ENCODE data around the gene TCF7L1.

- TF ChIP-seq, protein P1, sequence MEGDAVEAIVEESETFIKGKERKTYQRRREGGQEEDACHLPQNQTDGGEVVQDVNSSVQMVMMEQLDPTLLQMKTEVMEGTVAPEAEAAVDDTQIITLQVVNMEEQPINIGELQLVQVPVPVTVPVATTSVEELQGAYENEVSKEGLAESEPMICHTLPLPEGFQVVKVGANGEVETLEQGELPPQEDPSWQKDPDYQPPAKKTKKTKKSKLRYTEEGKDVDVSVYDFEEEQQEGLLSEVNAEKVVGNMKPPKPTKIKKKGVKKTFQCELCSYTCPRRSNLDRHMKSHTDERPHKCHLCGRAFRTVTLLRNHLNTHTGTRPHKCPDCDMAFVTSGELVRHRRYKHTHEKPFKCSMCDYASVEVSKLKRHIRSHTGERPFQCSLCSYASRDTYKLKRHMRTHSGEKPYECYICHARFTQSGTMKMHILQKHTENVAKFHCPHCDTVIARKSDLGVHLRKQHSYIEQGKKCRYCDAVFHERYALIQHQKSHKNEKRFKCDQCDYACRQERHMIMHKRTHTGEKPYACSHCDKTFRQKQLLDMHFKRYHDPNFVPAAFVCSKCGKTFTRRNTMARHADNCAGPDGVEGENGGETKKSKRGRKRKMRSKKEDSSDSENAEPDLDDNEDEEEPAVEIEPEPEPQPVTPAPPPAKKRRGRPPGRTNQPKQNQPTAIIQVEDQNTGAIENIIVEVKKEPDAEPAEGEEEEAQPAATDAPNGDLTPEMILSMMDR (IDR thresholded peaks at IDR 0.05; ENCODE audit: low read length) = no peak
- TF ChIP-seq EZH2phosphoT487 (IDR thresholded peaks at IDR 0.05; ENCODE audit: low read length) = no peak
These were observed 43.6 kb upstream of the TCF7L1 start for GRCh38 chr2:85089585-85089984.

All from MM.1S (cell line).